ENCODE data around the gene FLVCR1.
"Not testable (repeated sequence)": the region's sequence is repeated elsewhere in the genome, so short reads cannot be mapped to it uniquely, and the experiment has no call there.

FLVCR1 gene

GRCh38 chr1:212858461-212859265 lies 588 bp downstream of the FLVCR1 start:
- peak in 9 of 10 donors; percentile 10 to 91 (median 25) for DNase-seq
- intact Hi-C loops (cut with DNase I): loop anchor here (5.0 kb wide), 2 partner anchors 66 to 94 kb away; partner anchors contain the start of genes NSL1, TATDN3 and VASH2

DNA sequence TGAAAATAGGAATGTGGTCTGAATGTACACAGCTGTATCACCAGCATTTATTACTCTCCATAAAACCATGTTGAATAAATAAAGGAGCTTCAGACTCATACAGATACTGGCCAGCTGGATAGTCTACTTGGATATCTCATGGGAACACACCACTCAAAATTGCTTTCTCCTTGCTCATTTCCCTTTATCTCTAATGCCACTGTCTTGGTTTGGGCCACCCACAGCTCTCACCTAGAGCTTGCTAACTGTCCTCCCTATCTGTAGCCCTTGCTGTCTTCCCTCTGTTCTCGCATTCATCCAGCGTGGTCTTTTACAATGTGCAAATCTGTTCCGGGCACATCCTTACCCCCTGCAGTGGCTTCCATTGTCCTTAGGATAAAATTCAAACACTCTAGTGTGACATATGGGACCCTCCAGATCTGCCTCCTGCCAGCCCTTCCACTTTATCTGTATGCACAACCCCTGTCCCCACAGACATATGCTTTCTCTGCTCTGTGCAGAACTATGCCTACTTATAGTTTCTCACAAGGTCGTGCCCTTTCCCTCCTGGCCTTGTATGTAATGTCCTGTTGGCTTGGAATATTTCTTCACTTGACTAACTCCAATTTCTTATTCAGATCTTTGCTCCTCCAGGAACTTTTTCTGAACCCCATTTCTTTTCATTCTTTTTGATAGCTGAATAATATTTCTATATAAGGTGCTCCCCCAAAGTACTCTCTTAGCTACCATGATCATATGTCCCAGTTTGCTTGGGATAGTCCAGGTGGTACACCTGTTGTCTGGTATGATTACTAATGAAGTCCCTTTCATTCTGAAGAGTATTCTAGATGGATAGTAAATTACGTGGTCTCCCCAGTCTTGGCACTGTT lies 2.9 kb downstream of the FLVCR1 start:
- no peak for DNase-seq
- intact Hi-C loops (cut with DNase I): loop anchor here (10.0 kb wide), 1 partner anchor 46 kb away; no protein-coding TSS in a partner anchor

GRCh38 chr1:212862111-212862690 lies 4.1 kb downstream of the FLVCR1 start:
- DNase-seq: no peak
- intact Hi-C loops (cut with DNase I): loop anchor here (10.0 kb wide), 1 partner anchor 47 kb away; no protein-coding TSS in a partner anchor

- intact Hi-C loops (cut with DNase I): loop anchor here (1.0 to 10.0 kb wide), 2 partner anchors 15 to 49 kb away; no protein-coding TSS in a partner anchor
Observed at GRCh38 chr1:212863345-212863744, 5.3 kb downstream of the FLVCR1 start.

DNA sequence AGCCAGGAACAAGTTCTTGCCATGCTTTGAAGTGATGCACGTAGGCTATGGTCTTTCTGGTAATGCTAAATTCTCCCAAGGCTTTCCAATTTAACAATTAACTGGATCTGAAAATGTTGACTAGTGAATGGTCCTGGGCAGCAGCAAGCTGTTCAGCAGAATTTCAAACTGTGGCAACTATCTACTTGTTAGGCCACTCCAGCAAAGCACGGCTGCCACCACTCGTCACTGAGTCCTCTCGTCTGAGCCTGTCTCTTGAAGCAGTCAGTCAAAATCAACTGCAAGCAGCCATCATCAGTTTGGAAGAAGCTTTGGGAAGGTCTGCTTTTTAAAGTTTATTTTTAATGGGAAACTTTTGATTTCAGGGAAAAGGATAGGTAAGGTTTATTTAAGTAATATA lies 6.1 kb downstream of the FLVCR1 start:
- intact Hi-C loops (cut with DNase I): loop anchor here (10.0 kb wide), 1 partner anchor 49 kb away; no protein-coding TSS in a partner anchor
- peak in 3 of 10 donors; percentile 10 to 86 (median 29) for DNase-seq

More at GRCh38 chr1:212863345-212863744, 5.3 kb downstream of the FLVCR1 start:
- not testable (repeated sequence) for DNase-seq

- no peak for DNase-seq
- intact Hi-C loops (cut with DNase I): loop anchor here (10.0 kb wide), 1 partner anchor 52 kb away; no protein-coding TSS in a partner anchor
Observed at GRCh38 chr1:212867192-212867591, 9.1 kb downstream of the FLVCR1 start.

GRCh38 chr1:212871976-212872375 lies 13.9 kb downstream of the FLVCR1 start:
- DNase-seq: no peak
- intact Hi-C loops (cut with DNase I): no loop called here

DNA sequence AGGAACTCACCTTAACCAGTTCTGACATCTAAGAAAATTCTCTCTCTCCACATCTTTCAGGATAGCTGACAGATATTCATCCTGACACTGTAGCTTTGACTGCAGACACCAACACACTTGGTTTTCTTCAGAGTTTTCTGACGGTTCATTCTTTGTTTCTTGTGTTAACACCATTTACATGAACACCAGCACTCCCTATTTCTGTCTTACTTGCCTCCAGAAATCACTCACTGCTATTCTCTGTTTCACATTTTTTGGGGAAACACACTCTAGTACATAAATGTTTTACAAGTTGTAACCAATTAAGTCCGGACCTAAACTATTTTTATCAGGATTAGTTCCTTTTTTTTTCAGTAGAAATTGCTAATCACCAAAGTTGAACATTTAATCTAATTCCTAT lies 15.4 kb downstream of the FLVCR1 start:
- DNase-seq: no peak
- intact Hi-C loops (cut with DNase I): no loop called here

GRCh38 chr1:212878418-212878817 lies 20.3 kb downstream of the FLVCR1 start:
- no peak for DNase-seq

GRCh38 chr1:212879947-212880690 lies 22.0 kb downstream of the FLVCR1 start:
- intact Hi-C loops (cut with DNase I): no loop called here
- no peak for DNase-seq

More at GRCh38 chr1:212878418-212878817, 20.3 kb downstream of the FLVCR1 start:
- intact Hi-C loops (cut with DNase I): loop anchor here (1.0 kb wide), 1 partner anchor 15 kb away; no protein-coding TSS in a partner anchor

DNA sequence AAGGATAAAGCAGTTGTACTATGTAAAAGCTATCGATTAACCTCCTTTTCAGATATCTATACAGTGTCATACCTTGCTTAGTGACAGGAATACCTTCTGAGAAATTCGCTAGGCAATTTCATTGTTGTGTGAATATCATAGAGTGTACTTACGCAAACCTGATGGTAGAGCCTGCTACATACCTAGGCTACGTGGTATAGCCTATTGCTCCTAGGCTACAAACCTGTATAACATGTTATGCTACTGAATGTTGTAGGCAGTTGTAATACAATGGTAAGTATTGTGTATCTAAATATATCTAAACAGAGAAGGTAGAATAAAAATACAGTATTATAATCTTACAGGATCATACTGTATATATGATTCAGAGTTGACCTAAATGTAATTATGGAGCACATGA lies 26.5 kb downstream of the FLVCR1 start:
- intact Hi-C loops (cut with DNase I): no loop called here
- no peak for DNase-seq

DNA sequence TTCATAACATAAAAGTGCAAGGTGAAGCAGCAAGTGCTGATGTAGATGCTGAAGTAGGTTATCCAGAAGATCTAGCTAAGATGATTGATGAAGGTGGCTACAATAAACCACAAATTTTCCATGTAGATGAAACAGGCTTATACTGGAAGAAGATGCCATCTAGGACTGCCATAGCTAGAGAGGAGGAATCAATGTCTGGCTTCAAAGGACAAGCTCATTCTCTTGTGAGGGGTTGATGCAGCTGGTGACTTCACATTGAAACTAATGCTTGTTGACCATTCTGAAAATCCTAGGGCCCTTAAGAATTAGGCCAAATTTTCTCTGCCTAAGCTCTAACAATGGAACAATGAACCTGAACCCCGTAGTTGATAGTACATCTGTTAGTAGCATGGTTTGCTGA lies 34.0 kb downstream of the FLVCR1 start:
- intact Hi-C loops (cut with DNase I): no loop called here

GRCh38 chr1:212899845-212900244 lies 41.8 kb downstream of the FLVCR1 start:
- no peak for DNase-seq
- intact Hi-C loops (cut with DNase I): no loop called here

More for the DNA sequence above, 34.0 kb downstream of the FLVCR1 start:
- DNase-seq: no peak

- DNase-seq: no peak
- intact Hi-C loops (cut with DNase I): no loop called here
Observed at GRCh38 chr1:212901290-212901689, 43.2 kb downstream of the FLVCR1 start.

- no peak for DNase-seq
- intact Hi-C loops (cut with DNase I): no loop called here
Observed at GRCh38 chr1:212902054-212902453, 44.0 kb downstream of the FLVCR1 start.

DNA sequence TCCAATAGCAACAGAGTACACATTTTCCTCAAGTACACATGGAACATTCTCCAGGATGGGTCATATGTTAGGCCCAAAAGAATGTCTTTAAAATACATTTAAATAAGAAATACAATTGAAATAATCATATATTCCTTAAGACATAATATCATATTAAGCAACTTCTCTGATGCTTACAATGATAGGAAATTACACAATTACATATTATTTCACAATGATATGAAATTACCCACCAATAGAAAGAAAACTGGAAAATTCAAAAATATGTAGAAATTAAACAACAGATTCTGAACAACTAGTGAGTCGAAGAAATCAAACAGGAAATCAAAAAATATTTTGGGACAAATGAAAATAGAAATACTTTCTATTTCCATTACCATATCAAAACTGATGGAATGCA lies 45.6 kb downstream of the FLVCR1 start:
- DNase-seq: no peak
- intact Hi-C loops (cut with DNase I): no loop called here

DNA sequence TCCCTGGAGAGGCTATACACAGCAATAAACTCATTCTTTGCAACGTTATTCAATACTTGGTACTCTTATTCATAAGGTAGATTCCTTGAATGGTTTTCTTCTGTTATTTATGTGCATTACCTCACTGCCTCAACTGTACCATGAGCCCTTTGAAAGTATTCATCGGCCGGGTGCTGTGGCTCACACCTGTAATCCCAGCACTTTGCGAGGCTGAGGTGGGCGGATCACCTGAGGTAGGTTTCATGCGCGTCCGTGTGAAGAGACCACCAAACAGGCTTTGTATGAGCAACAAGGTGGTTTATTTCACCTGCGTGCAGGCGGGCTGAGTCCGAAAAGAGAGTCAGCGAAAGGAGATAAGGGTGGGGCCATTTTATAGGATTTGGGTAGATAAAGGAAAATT lies 50.0 kb downstream of the FLVCR1 start:
- DNase-seq; intact Hi-C loops (cut with DNase I): not testable (repeated sequence)

DNA sequence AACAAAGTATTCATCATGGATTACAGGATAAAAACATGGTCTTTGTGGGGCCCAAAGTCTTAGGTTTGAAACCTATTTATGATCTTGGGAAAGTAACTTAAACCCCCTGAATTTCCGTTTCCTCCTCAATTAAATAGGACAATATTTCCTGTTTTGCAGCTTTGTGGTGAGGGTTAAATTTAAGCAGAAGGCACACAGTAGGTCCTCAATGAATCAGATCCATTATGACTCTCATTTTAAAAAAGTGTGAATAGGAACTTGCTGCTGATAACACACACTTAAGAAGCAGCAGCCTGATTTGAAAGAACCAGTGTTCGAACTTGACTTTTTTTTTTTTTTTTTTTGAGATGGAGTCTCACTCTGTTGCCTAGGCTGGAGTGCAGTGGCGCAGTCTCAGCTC lies 50.9 kb downstream of the FLVCR1 start:
- DNase-seq: no peak
- intact Hi-C loops (cut with DNase I): no loop called here

- intact Hi-C loops (cut with DNase I): no loop called here
- DNase-seq: no peak
Observed at GRCh38 chr1:212909652-212910063, 51.6 kb downstream of the FLVCR1 start.

- intact Hi-C loops (cut with DNase I); DNase-seq: not testable (repeated sequence)
Observed at GRCh38 chr1:212910213-212910612, 52.1 kb downstream of the FLVCR1 start.
